Renal cortical epithelial cell (primary cell): ENCODE results near the gene FPR3. TPM values are rescaled to one million over a fixed set of nuclear protein-coding genes. Genes with fewer than 3 reads are reported as not detected.

Source experiments
- DNase-seq: peaks from one replicate; pipeline ENCODE4 v3.0.0-alpha.2; 2011; ENCODE audit warnings: low read depth
- total RNA-seq: library from RNA; depleted of rRNA; stranded (reverse); fragments of >200 nt; gene quantifications from 2 replicates; pipeline ENCODE4 v1.2.3, GENCODE V29; 2014

FPR3 gene
- total RNA-seq, 1 donor from 2014 or later: not detected

GRCh38 chr19:51807111-51807701, 12.2 kb downstream of the FPR3 start:
- DNase-seq: no peak

GRCh38 chr19:51807925-51808324, 13.0 kb downstream of the FPR3 start:
- no peak for DNase-seq

- DNase-seq: no peak
Measured at GRCh38 chr19:51808333-51808986, 13.5 kb downstream of the FPR3 start.

GRCh38 chr19:51809787-51810186, 14.8 kb downstream of the FPR3 start:
- DNase-seq: no peak

- DNase-seq: no peak
Measured at GRCh38 chr19:51810223-51810622, 15.3 kb downstream of the FPR3 start.

GRCh38 chr19:51811344-51811743, 16.4 kb downstream of the FPR3 start:
- no peak for DNase-seq

- DNase-seq: no peak
Measured at GRCh38 chr19:51815043-51815442, 20.1 kb downstream of the FPR3 start.

GRCh38 chr19:51816711-51817110, 21.8 kb downstream of the FPR3 start:
- DNase-seq: no peak

- DNase-seq: no peak
Measured at GRCh38 chr19:51820011-51820410, 25.1 kb downstream of the FPR3 start.

GRCh38 chr19:51820831-51821446, 26.0 kb downstream of the FPR3 start:
- no peak for DNase-seq

GRCh38 chr19:51821456-51821855, 26.5 kb downstream of the FPR3 start:
- no peak for DNase-seq

GRCh38 chr19:51821921-51822320, 27.0 kb downstream of the FPR3 start:
- DNase-seq: no peak

- DNase-seq: no peak
Measured at GRCh38 chr19:51822325-51822724, 27.4 kb downstream of the FPR3 start.

- DNase-seq: no peak
Measured at GRCh38 chr19:51822946-51823345, 28.0 kb downstream of the FPR3 start.

- no peak for DNase-seq
Measured at GRCh38 chr19:51824281-51825005, 29.5 kb downstream of the FPR3 start.

GRCh38 chr19:51830274-51830673, 35.3 kb downstream of the FPR3 start:
- DNase-seq: no peak

- no peak for DNase-seq
Measured at GRCh38 chr19:51837145-51837544, 42.2 kb downstream of the FPR3 start.

GRCh38 chr19:51861870-51862622, 67.1 kb downstream of the FPR3 start:
- DNase-seq: no peak

GRCh38 chr19:51873097-51873496, 78.1 kb downstream of the FPR3 start:
- DNase-seq: no peak
